ENCODE results near the gene TBC1D21. TPM values are rescaled to one million over a fixed set of nuclear protein-coding genes. Genes with fewer than 3 reads are reported as not detected.

The TBC1D21 gene
- total RNA-seq, 2 donors from 2014 or later = not detected

DNA sequence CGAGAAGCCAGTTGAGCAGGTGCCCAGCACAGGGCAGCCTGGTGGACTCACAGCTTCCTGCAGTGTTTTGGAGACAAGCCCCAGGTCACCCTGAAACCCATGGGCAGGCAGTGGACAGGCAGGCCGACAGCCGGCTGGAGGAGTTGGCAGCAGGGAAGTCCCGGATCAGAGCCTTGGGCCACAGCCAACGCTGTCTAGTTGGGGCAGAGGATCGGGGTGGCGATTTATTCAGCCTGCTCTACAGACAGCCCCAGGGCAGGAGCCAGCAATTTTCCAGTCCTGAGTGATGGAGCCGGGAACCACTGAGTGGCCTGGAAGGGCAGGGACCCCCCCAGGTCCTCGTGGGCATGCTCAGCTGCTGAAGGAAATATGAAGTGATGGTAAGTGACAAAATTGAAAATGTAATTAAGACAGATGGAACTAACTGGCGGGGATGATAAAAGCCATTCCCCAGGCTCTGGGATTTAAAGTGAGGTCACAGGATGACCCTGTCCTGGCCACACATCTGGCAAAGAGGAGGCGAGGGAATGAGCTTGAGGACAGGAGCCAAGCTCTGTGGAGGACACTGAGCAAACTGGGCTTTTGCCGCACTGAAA, 34.4 kb upstream of the TBC1D21 start:
- H3K27me3 ChIP-seq = no peaks in the 10 kb centered on the region
- H3K27ac ChIP-seq = no peak overlapping the region
- no peaks in the 10 kb centered on the region for H3K36me3 ChIP-seq (replicated peaks in 1 of 2; ENCODE audit: insufficient read depth in 1 of 2, low read depth in 2 of 2)
- ATAC-seq = peak; percentile 81
- peak; percentile 51 to 79 (median 74) for DNase-seq
- intact Hi-C loops (cut with DNase I) = no loop called here
- H3K4me1 ChIP-seq = peaks cover 5% of the 10 kb centered on the region
- TF ChIP-seq CTCF (IDR thresholded peaks at IDR 0.05) = peak in 3 of 7 experiments; percentile 10 to 22 (median 18)
- no peak for TF ChIP-seq POLR2A (IDR thresholded peaks at IDR 0.05)
- H3K4me3 ChIP-seq = no peak overlapping the region
- H3K9me3 ChIP-seq = no peaks in the 10 kb centered on the region
- 22 to 28% methylated on average over 12 of the region's 12 CpGs for WGBS, 2 donors

- H3K36me3 ChIP-seq (replicated peaks in 1 of 2; ENCODE audit: insufficient read depth in 1 of 2, low read depth in 2 of 2) = no peaks in the 10 kb centered on the region
- TF ChIP-seq CTCF (IDR thresholded peaks at IDR 0.05) (no peak), POLR2A (IDR thresholded peaks at IDR 0.05) (no peak)
- H3K9me3 ChIP-seq = no peaks in the 10 kb centered on the region
- 79 to 83% methylated on average over 8 of the region's 8 CpGs for WGBS, 2 donors
- no peak overlapping the region for H3K4me3 ChIP-seq
- H3K27ac ChIP-seq = no peak overlapping the region
- intact Hi-C loops (cut with DNase I) = no loop called here
- no peaks in the 10 kb centered on the region for H3K27me3 ChIP-seq
- no peak for DNase-seq
- no peak for ATAC-seq
- peaks cover 5% of the 10 kb centered on the region for H3K4me1 ChIP-seq
Observed at GRCh38 chr15:73839699-73840377, 33.5 kb upstream of the TBC1D21 start.

GRCh38 chr15:73840771-73841170, 32.6 kb upstream of the TBC1D21 start:
- no peaks in the 10 kb centered on the region for H3K27me3 ChIP-seq
- ATAC-seq (no peak), DNase-seq (no peak)
- no peak overlapping the region for H3K27ac ChIP-seq
- 73 to 77% methylated on average over 8 of the region's 8 CpGs for WGBS, 2 donors
- no peak for TF ChIP-seq CTCF (IDR thresholded peaks at IDR 0.05)
- no peak for TF ChIP-seq POLR2A (IDR thresholded peaks at IDR 0.05)
- intact Hi-C loops (cut with DNase I) = no loop called here
- no peak overlapping the region for H3K4me3 ChIP-seq
- no peaks in the 10 kb centered on the region for H3K36me3 ChIP-seq (replicated peaks in 1 of 2; ENCODE audit: insufficient read depth in 1 of 2, low read depth in 2 of 2)
- H3K9me3 ChIP-seq = no peaks in the 10 kb centered on the region
- peaks cover 5% of the 10 kb centered on the region for H3K4me1 ChIP-seq

DNA sequence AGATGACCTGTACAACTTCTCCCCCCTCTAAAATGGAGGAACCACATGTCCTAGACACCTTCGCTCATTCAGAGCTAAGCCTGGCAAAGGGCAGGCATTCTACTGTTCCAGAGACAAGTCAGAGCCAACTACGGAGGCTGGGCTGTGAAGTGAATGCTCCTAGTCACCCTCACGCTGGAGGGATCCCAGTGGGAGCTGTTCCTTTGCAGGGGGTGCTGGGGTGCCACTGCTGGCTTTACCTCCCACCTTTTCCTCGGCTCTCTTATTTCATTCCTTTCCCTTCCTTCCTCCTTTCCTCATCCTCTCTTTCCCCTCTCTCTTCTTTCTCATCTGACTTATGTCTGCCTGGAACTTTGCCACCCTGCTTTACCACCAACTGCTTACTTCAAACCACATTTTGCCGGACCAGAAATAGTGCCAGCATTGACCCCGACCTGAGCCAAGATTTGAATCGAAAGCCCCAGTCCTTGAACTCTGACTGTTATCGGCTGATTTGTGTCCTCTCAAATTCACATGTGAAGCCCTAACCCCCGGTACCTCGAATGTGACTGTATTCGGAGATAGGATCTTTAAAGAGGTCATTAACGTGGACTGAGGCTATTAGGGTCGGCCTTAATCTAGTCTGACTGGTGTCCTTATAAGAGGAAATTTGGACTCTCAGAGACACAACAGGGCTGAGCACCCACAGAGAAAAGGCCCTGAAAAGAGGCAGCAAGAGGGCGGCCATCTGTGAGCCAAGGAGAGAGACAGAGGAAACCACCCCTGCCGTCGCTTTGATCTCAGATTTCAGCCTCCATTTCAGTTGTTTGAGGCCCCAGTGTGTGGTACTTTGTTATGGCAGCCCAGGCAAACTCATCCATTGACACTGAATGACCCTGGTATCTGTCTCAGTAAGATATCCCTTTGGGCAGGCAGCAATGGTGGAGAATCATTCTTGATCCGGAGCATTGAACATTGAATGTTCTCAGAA, 31.3 kb upstream of the TBC1D21 start:
- ATAC-seq (no peak), DNase-seq (no peak)
- no peaks in the 10 kb centered on the region for H3K27me3 ChIP-seq
- H3K4me3 ChIP-seq = no peak overlapping the region
- H3K4me1 ChIP-seq = peaks cover 5% of the 10 kb centered on the region
- H3K36me3 ChIP-seq (replicated peaks in 1 of 2; ENCODE audit: insufficient read depth in 1 of 2, low read depth in 2 of 2) = no peaks in the 10 kb centered on the region
- no peaks in the 10 kb centered on the region for H3K9me3 ChIP-seq
- TF ChIP-seq POLR2A (IDR thresholded peaks at IDR 0.05) (no peak), CTCF (IDR thresholded peaks at IDR 0.05) (no peak)
- WGBS, 2 donors = 53 to 56% methylated on average over 17 of the region's 17 CpGs
- intact Hi-C loops (cut with DNase I) = no loop called here
- H3K27ac ChIP-seq = no peak overlapping the region

Data from body of pancreas (tissue), 4 donors.